Measurements from ENCODE around the gene VIPAS39.

VIPAS39 gene

DNA sequence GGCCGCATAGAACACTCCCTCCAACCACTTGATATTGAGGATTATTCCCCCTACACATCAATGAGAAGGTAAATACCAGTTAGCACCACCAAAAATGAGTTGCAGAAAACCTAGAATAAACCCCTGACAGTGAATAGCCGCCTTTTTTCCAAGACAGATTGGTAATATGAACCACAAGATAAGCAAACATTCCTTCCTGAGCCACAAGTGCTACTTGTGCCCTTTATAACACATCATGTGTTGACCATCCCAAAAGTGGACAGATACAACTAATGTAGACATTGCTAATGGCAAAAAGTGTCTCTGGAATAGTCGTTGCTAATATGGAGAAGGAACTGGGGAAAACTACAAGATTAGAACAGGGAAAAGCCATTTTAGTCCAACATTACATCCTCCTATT is 51.3 kb downstream of the VIPAS39 start:
- H3K9me2 ChIP-seq (replicated peaks; ENCODE audit: low read depth, low read length), result no peaks in the 10 kb centered on the region
- no peaks in the 10 kb centered on the region for H4K20me1 ChIP-seq (ENCODE audit: insufficient read depth, low read length, poor library complexity, severe bottlenecking)
- H3K27me3 ChIP-seq (ENCODE audit: insufficient read depth, low read length, poor library complexity, severe bottlenecking), result no peaks in the 10 kb centered on the region
- H3F3A ChIP-seq (ENCODE audit: low read depth), result no peaks in the 10 kb centered on the region
- H3K4me3 ChIP-seq (ENCODE audit: low read length, poor library complexity, severe bottlenecking), result no peak overlapping the region
- H3K79me2 ChIP-seq (ENCODE audit: insufficient read depth, low read length), result no peaks in the 10 kb centered on the region
- H3K9ac ChIP-seq (ENCODE audit: low read depth, low read length, poor library complexity, severe bottlenecking), result no peak overlapping the region
- no peaks in the 10 kb centered on the region for H3K9me3 ChIP-seq (ENCODE audit: insufficient read depth, low read depth, low read length)
- no peak overlapping the region for H2AFZ ChIP-seq (ENCODE audit: low read length)
- TF ChIP-seq, protein P1, sequence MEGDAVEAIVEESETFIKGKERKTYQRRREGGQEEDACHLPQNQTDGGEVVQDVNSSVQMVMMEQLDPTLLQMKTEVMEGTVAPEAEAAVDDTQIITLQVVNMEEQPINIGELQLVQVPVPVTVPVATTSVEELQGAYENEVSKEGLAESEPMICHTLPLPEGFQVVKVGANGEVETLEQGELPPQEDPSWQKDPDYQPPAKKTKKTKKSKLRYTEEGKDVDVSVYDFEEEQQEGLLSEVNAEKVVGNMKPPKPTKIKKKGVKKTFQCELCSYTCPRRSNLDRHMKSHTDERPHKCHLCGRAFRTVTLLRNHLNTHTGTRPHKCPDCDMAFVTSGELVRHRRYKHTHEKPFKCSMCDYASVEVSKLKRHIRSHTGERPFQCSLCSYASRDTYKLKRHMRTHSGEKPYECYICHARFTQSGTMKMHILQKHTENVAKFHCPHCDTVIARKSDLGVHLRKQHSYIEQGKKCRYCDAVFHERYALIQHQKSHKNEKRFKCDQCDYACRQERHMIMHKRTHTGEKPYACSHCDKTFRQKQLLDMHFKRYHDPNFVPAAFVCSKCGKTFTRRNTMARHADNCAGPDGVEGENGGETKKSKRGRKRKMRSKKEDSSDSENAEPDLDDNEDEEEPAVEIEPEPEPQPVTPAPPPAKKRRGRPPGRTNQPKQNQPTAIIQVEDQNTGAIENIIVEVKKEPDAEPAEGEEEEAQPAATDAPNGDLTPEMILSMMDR (conservative IDR thresholded peaks at IDR 0.05; ENCODE audit: low read length), result no peak
- no peak for TF ChIP-seq EZH2phosphoT487 (IDR thresholded peaks at IDR 0.05; ENCODE audit: borderline replicate concordance)
- H3K4me1 ChIP-seq (ENCODE audit: insufficient read depth, low read length, poor library complexity, severe bottlenecking), result peaks cover 23% of the 10 kb centered on the region
- peak overlapping the region; percentile 66 for H3K4me2 ChIP-seq (ENCODE audit: low read depth, low read length, poor library complexity, severe bottlenecking)
- no peaks in the 10 kb centered on the region for H3K36me3 ChIP-seq (ENCODE audit: insufficient read depth, low read length)

GRCh38 chr14:77403768-77404167 is 53.6 kb downstream of the VIPAS39 start:
- no peaks in the 10 kb centered on the region for H3K9me3 ChIP-seq (ENCODE audit: insufficient read depth, low read depth, low read length)
- H3K4me2 ChIP-seq (ENCODE audit: low read depth, low read length, poor library complexity, severe bottlenecking), result no peak overlapping the region
- no peak overlapping the region for H3K9ac ChIP-seq (ENCODE audit: low read depth, low read length, poor library complexity, severe bottlenecking)
- no peak overlapping the region for H3K4me3 ChIP-seq (ENCODE audit: low read length, poor library complexity, severe bottlenecking)
- H4K20me1 ChIP-seq (ENCODE audit: insufficient read depth, low read length, poor library complexity, severe bottlenecking), result no peaks in the 10 kb centered on the region
- H3K4me1 ChIP-seq (ENCODE audit: insufficient read depth, low read length, poor library complexity, severe bottlenecking), result peaks cover 23% of the 10 kb centered on the region
- H3K36me3 ChIP-seq (ENCODE audit: insufficient read depth, low read length), result no peaks in the 10 kb centered on the region
- H3F3A ChIP-seq (ENCODE audit: low read depth), result no peaks in the 10 kb centered on the region
- H3K27me3 ChIP-seq (ENCODE audit: insufficient read depth, low read length, poor library complexity, severe bottlenecking), result no peaks in the 10 kb centered on the region
- H3K9me2 ChIP-seq (replicated peaks; ENCODE audit: low read depth, low read length), result no peaks in the 10 kb centered on the region
- no peaks in the 10 kb centered on the region for H3K79me2 ChIP-seq (ENCODE audit: insufficient read depth, low read length)
- H2AFZ ChIP-seq (ENCODE audit: low read length), result no peak overlapping the region
- TF ChIP-seq EZH2phosphoT487 (IDR thresholded peaks at IDR 0.05; ENCODE audit: borderline replicate concordance), result no peak
- TF ChIP-seq, protein P1 (conservative IDR thresholded peaks at IDR 0.05; ENCODE audit: low read length), result no peak

DNA sequence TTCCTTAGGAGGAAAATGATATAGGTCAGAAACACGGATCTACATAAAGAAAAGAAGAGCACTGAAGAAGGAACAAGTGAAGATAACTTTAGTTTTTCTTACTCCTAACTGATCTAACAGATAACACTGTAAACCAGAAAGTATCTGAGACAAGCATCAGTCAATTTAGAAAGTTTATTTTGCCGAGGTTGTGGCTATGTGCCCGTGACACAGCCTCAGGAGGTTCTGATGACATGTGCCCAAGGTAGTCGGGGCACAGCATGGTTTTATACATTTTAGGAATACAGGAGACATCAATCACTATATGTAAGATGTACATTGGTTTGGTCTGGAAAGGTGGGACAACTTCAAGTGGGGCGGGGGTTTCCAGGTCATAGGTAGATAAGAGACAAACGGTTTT is 57.2 kb downstream of the VIPAS39 start:
- TF ChIP-seq, protein P1 (conservative IDR thresholded peaks at IDR 0.05; ENCODE audit: low read length), result no peak
- TF ChIP-seq EZH2phosphoT487 (IDR thresholded peaks at IDR 0.05; ENCODE audit: borderline replicate concordance), result no peak
- no peaks in the 10 kb centered on the region; the same call in 1 of the 2 replicates for H3K9me3 ChIP-seq (ENCODE audit: insufficient read depth, low read depth, low read length)
- no peaks in the 10 kb centered on the region for H4K20me1 ChIP-seq (ENCODE audit: insufficient read depth, low read length, poor library complexity, severe bottlenecking)
- no peaks in the 10 kb centered on the region for H3K27me3 ChIP-seq (ENCODE audit: insufficient read depth, low read length, poor library complexity, severe bottlenecking)
- no peak overlapping the region for H3K9ac ChIP-seq (ENCODE audit: low read depth, low read length, poor library complexity, severe bottlenecking)
- H3K4me2 ChIP-seq (ENCODE audit: low read depth, low read length, poor library complexity, severe bottlenecking), result no peak overlapping the region
- H2AFZ ChIP-seq (ENCODE audit: low read length), result no peak overlapping the region
- H3K9me2 ChIP-seq (replicated peaks; ENCODE audit: low read depth, low read length), result no peaks in the 10 kb centered on the region
- H3K4me1 ChIP-seq (ENCODE audit: insufficient read depth, low read length, poor library complexity, severe bottlenecking), result no peaks in the 10 kb centered on the region
- H3K36me3 ChIP-seq (ENCODE audit: insufficient read depth, low read length), result no peaks in the 10 kb centered on the region
- H3K4me3 ChIP-seq (ENCODE audit: low read length, poor library complexity, severe bottlenecking), result no peak overlapping the region
- no peaks in the 10 kb centered on the region for H3F3A ChIP-seq (ENCODE audit: low read depth)
- H3K79me2 ChIP-seq (ENCODE audit: insufficient read depth, low read length), result no peaks in the 10 kb centered on the region

Data from Loucy (cell line).